22Rv1 (cell line): ENCODE measurements around the gene COMTD1.

Experiments used
- H3K27ac ChIP-seq: fragments of 450-650 bp; 2 replicates; pipeline ENCODE4 v1.5.1; 2017
- ZFX ChIP-seq: fragments of 450-650 bp; IDR thresholded peaks from 2 replicates; pipeline ENCODE4 v1.6.1; 2017; ENCODE audit warnings: antibody characterized with exemption, borderline replicate concordance
- TF ChIP-seq, protein P1 (sequence below): fragments of 450-650 bp; IDR thresholded peaks from 2 replicates; pipeline ENCODE4 v1.5.1; 2017; ENCODE audit warnings: mild to moderate bottlenecking

COMTD1 gene

DNA sequence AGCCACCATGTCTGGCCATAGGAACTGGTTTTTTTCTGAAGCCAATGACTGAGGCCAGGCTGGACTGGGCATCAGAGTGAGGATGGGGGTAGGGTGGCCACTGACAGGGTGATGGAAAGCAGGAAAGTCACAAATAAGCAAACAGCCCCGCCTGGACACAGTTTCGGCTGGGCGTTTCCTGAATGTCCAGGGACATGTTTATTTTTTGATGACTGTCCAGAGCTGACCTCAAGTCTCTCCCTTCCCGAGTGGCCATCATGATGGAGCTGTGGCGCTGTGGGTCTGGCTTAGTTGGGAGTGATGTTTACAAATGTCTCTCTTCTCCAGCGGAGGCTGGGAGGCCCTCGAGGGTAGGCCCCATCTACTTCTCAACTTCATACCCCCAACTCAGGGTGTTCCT is 37.1 kb upstream of the COMTD1 start:
- H3K27ac ChIP-seq = no peak overlapping the region
- TF ChIP-seq ZFX = no peak
- TF ChIP-seq, protein P1, sequence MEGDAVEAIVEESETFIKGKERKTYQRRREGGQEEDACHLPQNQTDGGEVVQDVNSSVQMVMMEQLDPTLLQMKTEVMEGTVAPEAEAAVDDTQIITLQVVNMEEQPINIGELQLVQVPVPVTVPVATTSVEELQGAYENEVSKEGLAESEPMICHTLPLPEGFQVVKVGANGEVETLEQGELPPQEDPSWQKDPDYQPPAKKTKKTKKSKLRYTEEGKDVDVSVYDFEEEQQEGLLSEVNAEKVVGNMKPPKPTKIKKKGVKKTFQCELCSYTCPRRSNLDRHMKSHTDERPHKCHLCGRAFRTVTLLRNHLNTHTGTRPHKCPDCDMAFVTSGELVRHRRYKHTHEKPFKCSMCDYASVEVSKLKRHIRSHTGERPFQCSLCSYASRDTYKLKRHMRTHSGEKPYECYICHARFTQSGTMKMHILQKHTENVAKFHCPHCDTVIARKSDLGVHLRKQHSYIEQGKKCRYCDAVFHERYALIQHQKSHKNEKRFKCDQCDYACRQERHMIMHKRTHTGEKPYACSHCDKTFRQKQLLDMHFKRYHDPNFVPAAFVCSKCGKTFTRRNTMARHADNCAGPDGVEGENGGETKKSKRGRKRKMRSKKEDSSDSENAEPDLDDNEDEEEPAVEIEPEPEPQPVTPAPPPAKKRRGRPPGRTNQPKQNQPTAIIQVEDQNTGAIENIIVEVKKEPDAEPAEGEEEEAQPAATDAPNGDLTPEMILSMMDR = no peak

DNA sequence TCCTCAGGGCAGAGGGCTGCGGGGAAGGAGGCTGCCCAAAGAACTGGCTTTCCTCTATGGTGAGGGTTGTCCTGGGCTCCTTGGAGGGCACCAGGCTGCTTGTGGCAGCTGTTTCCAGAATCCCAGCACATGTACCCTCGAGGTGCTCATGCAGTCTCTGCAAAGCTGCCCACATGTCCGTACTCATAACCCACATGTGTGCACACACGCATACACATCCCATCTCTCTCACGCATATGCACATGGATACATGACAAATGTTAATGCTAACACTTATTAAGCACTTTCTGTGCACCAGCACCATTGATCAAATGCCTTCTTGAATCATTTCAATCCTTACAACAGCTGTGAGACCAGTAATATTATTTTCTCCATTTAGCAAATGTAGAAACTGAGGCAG is 36.3 kb upstream of the COMTD1 start:
- no peak for TF ChIP-seq ZFX
- no peak overlapping the region for H3K27ac ChIP-seq

DNA sequence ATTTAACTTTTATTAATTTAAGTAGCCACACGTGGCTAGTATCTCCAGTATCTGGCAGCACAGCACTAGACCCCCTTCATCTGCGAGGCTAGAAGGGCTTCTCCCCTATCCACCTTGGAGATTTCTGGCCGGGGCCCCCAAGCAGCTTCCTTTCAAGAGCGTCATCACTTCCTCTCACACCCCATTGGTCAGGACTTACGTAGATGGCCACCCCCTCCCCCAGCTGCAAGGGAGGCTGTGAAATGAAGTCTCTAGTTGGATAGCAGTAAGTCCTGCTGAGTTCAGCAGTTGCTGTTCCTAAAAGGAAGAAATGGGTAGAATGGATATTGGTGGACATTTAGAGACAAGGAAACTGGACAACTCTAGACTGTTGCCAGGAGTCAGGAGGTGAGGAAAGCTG is 33.8 kb upstream of the COMTD1 start:
- TF ChIP-seq, protein P1 = no peak
- TF ChIP-seq ZFX = no peak
- H3K27ac ChIP-seq = no peak overlapping the region

DNA sequence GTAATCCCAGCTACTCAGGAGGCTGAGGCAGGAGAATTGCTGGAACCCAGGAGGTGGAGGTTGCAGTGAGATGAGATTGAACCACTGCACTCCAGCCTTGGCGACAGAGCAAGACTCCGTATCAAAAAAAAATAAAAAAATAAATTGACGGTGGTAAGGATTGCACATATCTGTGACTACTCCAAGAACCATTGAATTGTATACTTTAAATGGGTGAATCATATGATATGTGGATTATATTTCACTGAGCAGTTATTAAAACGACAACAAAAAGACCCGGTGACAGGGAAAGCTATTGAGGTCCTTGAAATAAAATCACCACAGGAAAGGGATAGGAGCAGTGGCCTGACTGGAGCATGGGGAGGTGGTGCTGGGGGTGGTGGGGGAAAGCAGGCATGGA is 31.2 kb upstream of the COMTD1 start:
- no peak overlapping the region for H3K27ac ChIP-seq
- TF ChIP-seq ZFX = no peak

DNA sequence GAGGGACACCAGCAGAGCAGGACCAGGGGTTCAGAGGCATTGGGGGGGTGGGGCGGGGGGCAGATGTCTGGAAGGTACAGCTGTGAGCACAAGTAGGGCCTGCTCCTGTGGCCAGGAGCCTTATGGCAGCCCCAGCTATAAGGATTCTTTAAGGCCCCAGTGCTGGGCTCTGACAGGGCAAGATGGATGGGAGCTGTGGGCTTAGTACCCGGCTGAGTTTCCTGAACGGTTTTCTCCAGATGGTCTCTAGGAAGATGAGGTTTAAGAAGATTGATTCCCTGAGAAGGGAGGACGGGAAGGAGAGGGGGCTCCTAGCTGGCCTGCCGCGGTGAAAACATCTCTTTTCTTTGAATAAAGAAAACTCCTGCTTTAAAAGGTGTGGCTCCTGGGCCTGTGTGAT is 30.1 kb upstream of the COMTD1 start:
- H3K27ac ChIP-seq = no peak overlapping the region
- TF ChIP-seq, protein P1 = no peak
- no peak for TF ChIP-seq ZFX

DNA sequence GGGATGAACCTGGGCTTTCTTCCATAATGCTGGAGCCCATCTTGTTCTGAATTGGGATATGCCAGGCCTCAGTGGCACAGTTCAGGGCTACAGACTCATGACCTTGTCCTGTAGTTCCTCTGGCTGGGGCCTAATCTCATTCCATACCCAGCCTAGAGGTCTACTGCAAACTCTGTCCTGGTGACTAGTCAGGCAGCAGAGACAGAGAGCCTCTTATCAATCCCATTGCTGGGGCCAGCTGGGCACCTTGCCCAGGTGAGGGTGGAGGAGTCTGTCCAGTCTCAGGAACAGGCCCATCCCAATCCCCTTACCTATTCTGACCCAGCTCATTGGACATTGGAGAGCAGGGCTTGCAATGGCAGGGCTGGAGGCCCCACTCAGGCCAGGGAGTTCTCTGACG is 28.0 kb upstream of the COMTD1 start:
- H3K27ac ChIP-seq = no peak overlapping the region
- TF ChIP-seq ZFX = no peak
- TF ChIP-seq, protein P1 = no peak

DNA sequence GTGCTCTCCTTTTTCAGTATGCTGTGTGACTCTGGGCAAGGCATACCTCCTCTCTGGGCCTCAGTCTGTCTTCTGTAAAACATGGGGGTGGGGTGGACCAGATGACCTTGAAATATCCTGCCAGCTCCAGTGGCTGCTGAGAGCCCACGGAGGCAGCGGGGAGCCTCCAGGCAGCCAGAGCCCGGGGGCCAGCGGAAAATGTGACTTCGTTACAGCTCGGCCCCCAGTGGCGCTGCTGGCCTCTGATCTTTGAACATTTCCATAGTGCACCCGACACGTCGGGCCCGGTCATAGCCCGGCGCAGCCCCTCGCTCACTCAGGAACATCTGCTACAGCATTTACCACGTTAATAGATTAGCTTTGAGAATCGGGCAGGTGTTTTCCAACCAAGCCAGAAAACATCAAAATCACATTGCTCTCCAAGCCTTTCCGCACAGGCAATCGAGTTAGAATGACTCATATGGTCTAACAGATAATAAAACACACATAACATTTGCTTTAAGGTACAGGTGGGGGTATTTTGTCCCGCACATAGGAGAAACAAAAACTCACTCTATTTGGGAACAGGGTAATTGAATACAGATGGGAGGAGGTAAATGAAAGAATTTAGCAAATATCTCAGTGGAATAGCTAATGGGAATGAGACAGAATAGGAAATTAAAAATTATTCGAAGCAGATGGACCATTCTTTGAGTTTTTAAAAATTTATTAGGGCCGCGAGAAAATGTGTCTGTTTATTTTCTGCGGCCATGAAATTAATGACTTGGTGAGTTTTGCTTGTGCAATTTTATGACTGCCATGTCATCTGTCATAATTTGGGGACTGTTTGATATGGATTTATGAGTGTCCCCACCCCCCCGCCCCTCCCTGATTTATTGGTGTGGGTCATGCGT is 26.3 kb upstream of the COMTD1 start:
- H3K27ac ChIP-seq = no peak overlapping the region
- TF ChIP-seq ZFX = no peak
- TF ChIP-seq, protein P1 = no peak

DNA sequence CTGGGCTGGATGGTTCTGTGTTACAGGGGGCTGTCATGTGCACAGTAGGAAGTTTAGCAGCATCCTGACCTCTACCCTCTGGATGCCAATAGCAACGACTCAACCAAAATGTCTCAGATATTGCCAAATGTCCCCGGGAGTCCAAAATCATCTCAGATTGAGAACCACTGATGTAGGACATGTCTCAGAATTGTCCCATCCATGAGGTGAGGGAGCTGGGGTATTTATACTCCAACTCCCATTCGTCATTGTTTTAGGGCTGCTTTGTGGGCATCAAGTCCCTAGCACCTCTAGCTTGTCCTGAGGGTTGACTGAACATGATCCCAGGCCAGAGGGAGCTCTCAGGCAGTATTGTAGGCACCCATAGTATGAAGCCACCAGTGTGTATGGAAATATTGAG is 25.2 kb upstream of the COMTD1 start:
- no peak overlapping the region for H3K27ac ChIP-seq

More for the DNA sequence above, 25.2 kb upstream of the COMTD1 start:
- TF ChIP-seq, protein P1 = no peak
- TF ChIP-seq ZFX = no peak
